Keratinocyte (primary cell): ENCODE data around the gene ATP11A. TPM values are rescaled to one million over a fixed set of nuclear protein-coding genes. Genes with fewer than 3 reads are reported as not detected.

Experiments used
- DNase-seq: peaks from one replicate; pipeline ENCODE4 v3.0.0-alpha.2; 2011; ENCODE audit warnings: low read depth, missing footprints, low spot score
- FAIRE-seq: peaks from 2 replicates; lab custom pipeline; 2011; peaks lifted over from hg19 to GRCh38; lab: Jason Lieb, UNC
- H2AFZ ChIP-seq: 2 replicates; pipeline ENCODE4 v1.6.0; 2012; ENCODE audit warnings: low read length, control low read depth, inconsistent platforms; ENCODE audit not compliant: control insufficient read depth
- H3K27ac ChIP-seq: 2 replicates; pipeline ENCODE4 v1.5.1; 2011; ENCODE audit warnings: low read length; ENCODE audit not compliant: control insufficient read depth, insufficient read depth
- H3K27me3 ChIP-seq: 3 replicates; pipeline ENCODE4 v1.6.0; 2011; ENCODE audit warnings: low read length; ENCODE audit not compliant: control insufficient read depth, insufficient read depth; ENCODE audit errors: extremely low read depth
- H3K36me3 ChIP-seq, 2 experiments: 2 replicates in 1 of 2; 3 replicates in 1 of 2; pipeline ENCODE4 v1.5.1; 2011; ENCODE audit warnings: low read length in 2 of 2, mild to moderate bottlenecking in 1 of 2; ENCODE audit not compliant: control insufficient read depth in 2 of 2, insufficient read depth in 2 of 2; ENCODE audit errors: extremely low read depth in 1 of 2
- H3K4me1 ChIP-seq: 3 replicates; pipeline ENCODE4 v1.5.1; 2011; ENCODE audit warnings: low read length; ENCODE audit not compliant: control insufficient read depth, insufficient read depth; ENCODE audit errors: extremely low read depth
- H3K4me2 ChIP-seq: 3 replicates; pipeline ENCODE4 v1.6.0; 2011; ENCODE audit warnings: low read depth, low read length; ENCODE audit not compliant: control insufficient read depth, insufficient read depth; ENCODE audit errors: extremely low read depth
- H3K4me3 ChIP-seq, 3 experiments: fragments of 200-600 bp in 1 of 3; sonication (generic) in 1 of 3; 2 replicates in 2 of 3; 3 replicates in 1 of 3; pipeline ENCODE4 v1.5.1; 2011 to 2016; ENCODE audit warnings: low read length in 3 of 3, mild to moderate bottlenecking in 3 of 3, control low read depth in 2 of 3, inconsistent platforms in 1 of 3, low read depth in 1 of 3, mixed read lengths in 1 of 3, mixed run types in 1 of 3, moderate library complexity in 1 of 3; ENCODE audit not compliant: control insufficient read depth in 2 of 3, insufficient read depth in 2 of 3; ENCODE audit errors: extremely low read depth in 1 of 3
- H3K79me2 ChIP-seq: 2 replicates; pipeline ENCODE4 v1.6.0; 2012; ENCODE audit warnings: low read length; ENCODE audit not compliant: control insufficient read depth, insufficient read depth
- H3K9ac ChIP-seq: 3 replicates; pipeline ENCODE4 v1.6.0; 2011; ENCODE audit warnings: low read length; ENCODE audit not compliant: control insufficient read depth, insufficient read depth; ENCODE audit errors: extremely low read depth
- H3K9me1 ChIP-seq: 3 replicates; pipeline ENCODE4 v1.6.0; 2011; ENCODE audit warnings: low read length; ENCODE audit not compliant: control insufficient read depth, insufficient read depth; ENCODE audit errors: extremely low read depth
- H3K9me3 ChIP-seq: 2 replicates; pipeline ENCODE4 v1.5.1; 2012; ENCODE audit warnings: low read depth, low read length; ENCODE audit not compliant: control insufficient read depth
- H4K20me1 ChIP-seq: 3 replicates; pipeline ENCODE4 v1.6.0; 2011; ENCODE audit warnings: low read length; ENCODE audit not compliant: control insufficient read depth, insufficient read depth; ENCODE audit errors: extremely low read depth
- CTCF ChIP-seq, 3 experiments: IDR thresholded peaks in 1 of 3; conservative IDR thresholded peaks in 1 of 3; optimal IDR thresholded peaks in 1 of 3; 2 replicates in 2 of 3; 3 replicates in 1 of 3; pipeline versions ENCODE3 to v1.5.1; 2011; ENCODE audit warnings: low read length in 3 of 3, mild to moderate bottlenecking in 3 of 3, moderate library complexity in 2 of 3, control low read depth in 1 of 3, inconsistent platforms in 1 of 3; ENCODE audit not compliant: insufficient read depth in 2 of 3; ENCODE audit errors: extremely low read depth in 1 of 3
- EZH2 ChIP-seq: IDR thresholded peaks from one replicate; pipeline ENCODE4 v1.6.1; 2012; ENCODE audit warnings: inconsistent platforms, mild to moderate bottlenecking, low read length, moderate library complexity
- dilution Hi-C: fragments of 300-500 bp; cut with MboI; formaldehyde crosslinking; loops from one replicate; pipeline ENCODE4 v1.7.0; 2020; ENCODE audit warnings: low sequenced_read_pairs; ENCODE audit not compliant: extremely low pct_ligation_motif_present
- polyA plus RNA-seq, 5 experiments: library from polyadenylated mRNA; depleted of rRNA in 3 of 5; stranded (reverse) in 3 of 5; stranded (forward) in 1 of 5; unstranded in 1 of 5; fragments of >200 nt; gene quantifications; 1 replicate in 1 of 5; 2 replicates in 3 of 5; 3 replicates in 1 of 5; pipeline versions ENCODE4 v1.2.1 to v1.2.3, GENCODE V29; 2011 to 2012; ENCODE audit warnings: missing spikeins in 2 of 5, low read depth in 1 of 5, low replicate concordance in 1 of 5

The ATP11A gene
- polyA plus RNA-seq, 1 donor (not counting 4 experiments of a cell fraction or from before 2014, with no cell fraction given), result 4.3 TPM

GRCh38 chr13:112843392-112844111 lies 153.7 kb downstream of the ATP11A start:
- no peaks in the 10 kb centered on the region for H3K4me1 ChIP-seq
- no peak overlapping the region for H3K4me2 ChIP-seq
- H3K36me3 ChIP-seq, result peaks cover 5 to 15% of the 10 kb centered on the region in 2 experiments
- H3K4me3 ChIP-seq, result no peak overlapping the region
- dilution Hi-C loops, result no loop called here
- no peaks in the 10 kb centered on the region for H3K79me2 ChIP-seq
- H4K20me1 ChIP-seq, result no peaks in the 10 kb centered on the region
- TF ChIP-seq EZH2 (no peak), CTCF (optimal IDR thresholded peaks at IDR 0.05 in 1 of 3, IDR thresholded peaks at IDR 0.05 in 1 of 3, conservative IDR thresholded peaks at IDR 0.05 in 1 of 3; ENCODE audit: extremely low read depth in 1 of 3, insufficient read depth in 2 of 3, low read length in 3 of 3) (no peak)
- FAIRE-seq, result no peak
- H2AFZ ChIP-seq, result no peak overlapping the region
- no peaks in the 10 kb centered on the region for H3K27me3 ChIP-seq
- H3K9me3 ChIP-seq, result no peaks in the 10 kb centered on the region
- DNase-seq, result no peak
- no peak overlapping the region for H3K27ac ChIP-seq
- no peaks in the 10 kb centered on the region for H3K9me1 ChIP-seq
- H3K9ac ChIP-seq, result no peak overlapping the region

GRCh38 chr13:112844411-112844810 lies 154.6 kb downstream of the ATP11A start:
- Histone ChIP-seq H3K36me3 (peaks cover 5 to 15% of the 10 kb centered on the region in 2 experiments), H3K9me3 (no peaks in the 10 kb centered on the region), H3K9me1 (no peaks in the 10 kb centered on the region), H3K9ac (no peak overlapping the region), H2AFZ (no peak overlapping the region), H3K79me2 (no peaks in the 10 kb centered on the region), H3K27me3 (no peaks in the 10 kb centered on the region), H4K20me1 (no peaks in the 10 kb centered on the region), H3K4me2 (no peak overlapping the region), H3K4me1 (no peaks in the 10 kb centered on the region), H3K4me3 (no peak overlapping the region), H3K27ac (no peak overlapping the region)
- DNase-seq (no peak), FAIRE-seq (no peak)
- TF ChIP-seq CTCF (optimal IDR thresholded peaks at IDR 0.05 in 1 of 3, IDR thresholded peaks at IDR 0.05 in 1 of 3, conservative IDR thresholded peaks at IDR 0.05 in 1 of 3; ENCODE audit: extremely low read depth in 1 of 3, insufficient read depth in 2 of 3, low read length in 3 of 3) (no peak), EZH2 (no peak)
- dilution Hi-C loops, result no loop called here
